ENCODE data around the gene ITCH. TPM values are rescaled to one million over a fixed set of nuclear protein-coding genes. Genes with fewer than 3 reads are reported as not detected.
"Not testable (repeated sequence)": the region's sequence is repeated elsewhere in the genome, so short reads cannot be mapped to it uniquely, and the experiment has no call there.

The ITCH gene
- total RNA-seq, 6 experiments from 2014 or later = 55.0 to 63.3 (median 59.1) TPM

DNA sequence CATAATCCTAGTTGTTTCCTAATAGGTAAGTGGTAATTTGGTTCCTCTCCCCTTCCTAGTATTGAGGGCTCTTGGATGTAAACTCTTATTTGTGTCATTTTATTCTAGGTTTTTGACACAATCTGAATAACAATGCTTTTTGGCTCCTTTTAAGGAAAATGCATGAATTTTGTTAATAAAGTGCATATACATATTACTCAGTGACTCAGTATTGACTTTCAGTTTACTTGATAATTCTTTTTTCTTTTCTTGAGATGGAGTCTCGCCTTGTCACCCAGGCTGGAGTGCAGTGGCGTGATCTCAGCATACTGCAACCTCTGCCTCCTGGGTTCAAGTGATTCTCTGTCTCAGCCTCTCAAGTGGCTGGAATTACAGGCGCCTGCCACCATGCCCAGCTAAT lies 19.1 kb downstream of the ITCH start:
- Mint-ChIP-seq H3K27ac (no peak overlapping the region), H3K4me3 (no peak overlapping the region)
- TF ChIP-seq, protein P1, sequence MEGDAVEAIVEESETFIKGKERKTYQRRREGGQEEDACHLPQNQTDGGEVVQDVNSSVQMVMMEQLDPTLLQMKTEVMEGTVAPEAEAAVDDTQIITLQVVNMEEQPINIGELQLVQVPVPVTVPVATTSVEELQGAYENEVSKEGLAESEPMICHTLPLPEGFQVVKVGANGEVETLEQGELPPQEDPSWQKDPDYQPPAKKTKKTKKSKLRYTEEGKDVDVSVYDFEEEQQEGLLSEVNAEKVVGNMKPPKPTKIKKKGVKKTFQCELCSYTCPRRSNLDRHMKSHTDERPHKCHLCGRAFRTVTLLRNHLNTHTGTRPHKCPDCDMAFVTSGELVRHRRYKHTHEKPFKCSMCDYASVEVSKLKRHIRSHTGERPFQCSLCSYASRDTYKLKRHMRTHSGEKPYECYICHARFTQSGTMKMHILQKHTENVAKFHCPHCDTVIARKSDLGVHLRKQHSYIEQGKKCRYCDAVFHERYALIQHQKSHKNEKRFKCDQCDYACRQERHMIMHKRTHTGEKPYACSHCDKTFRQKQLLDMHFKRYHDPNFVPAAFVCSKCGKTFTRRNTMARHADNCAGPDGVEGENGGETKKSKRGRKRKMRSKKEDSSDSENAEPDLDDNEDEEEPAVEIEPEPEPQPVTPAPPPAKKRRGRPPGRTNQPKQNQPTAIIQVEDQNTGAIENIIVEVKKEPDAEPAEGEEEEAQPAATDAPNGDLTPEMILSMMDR (IDR thresholded peaks at IDR 0.05) = no peak

DNA sequence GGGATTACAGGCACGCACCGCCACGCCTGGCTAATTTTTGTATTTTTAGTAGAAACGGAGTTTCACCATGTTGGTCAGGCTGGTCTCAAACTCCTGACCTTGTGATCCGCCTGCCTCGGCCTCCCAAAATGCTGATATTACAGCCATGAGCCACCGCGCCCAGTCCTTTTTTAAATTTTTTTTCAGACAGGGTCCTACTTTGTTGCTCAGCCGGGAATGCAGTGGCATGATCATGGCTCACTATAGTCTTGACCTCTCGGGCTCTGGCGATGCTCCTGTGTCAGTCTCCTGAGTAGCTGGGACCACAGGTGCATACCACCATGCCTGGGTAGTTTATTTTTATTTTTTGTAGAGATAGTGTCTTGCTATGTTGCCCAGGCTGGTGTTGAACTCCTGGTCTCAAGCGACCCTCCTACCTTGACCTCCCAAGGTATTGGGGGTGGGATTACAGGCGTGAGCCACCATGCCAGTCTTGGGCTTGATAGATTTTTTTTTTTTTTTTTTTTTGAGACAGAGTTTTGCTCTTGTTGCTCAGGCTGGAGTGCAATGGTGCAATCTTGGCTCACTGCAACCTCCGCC lies 19.9 kb downstream of the ITCH start:
- not testable (repeated sequence) for H3K9me3 Mint-ChIP-seq; H3K27ac Mint-ChIP-seq; DNase-seq; H3K36me3 Mint-ChIP-seq (ENCODE audit: low read depth); H3K27me3 Mint-ChIP-seq (ENCODE audit: insufficient read depth); H3K4me3 Mint-ChIP-seq
- H3K4me1 Mint-ChIP-seq (ENCODE audit: low read depth) = peaks cover 32% of the 10 kb centered on the region

More for the DNA sequence above, 19.1 kb downstream of the ITCH start:
- no peak for DNase-seq
- Mint-ChIP-seq H3K9me3 (no peaks in the 10 kb centered on the region), H3K36me3 (ENCODE audit: low read depth) (no peaks in the 10 kb centered on the region; the same call in 1 of the 2 replicates), H3K27me3 (ENCODE audit: insufficient read depth) (no peaks in the 10 kb centered on the region), H3K4me1 (ENCODE audit: low read depth) (peaks cover 31% of the 10 kb centered on the region)

DNA sequence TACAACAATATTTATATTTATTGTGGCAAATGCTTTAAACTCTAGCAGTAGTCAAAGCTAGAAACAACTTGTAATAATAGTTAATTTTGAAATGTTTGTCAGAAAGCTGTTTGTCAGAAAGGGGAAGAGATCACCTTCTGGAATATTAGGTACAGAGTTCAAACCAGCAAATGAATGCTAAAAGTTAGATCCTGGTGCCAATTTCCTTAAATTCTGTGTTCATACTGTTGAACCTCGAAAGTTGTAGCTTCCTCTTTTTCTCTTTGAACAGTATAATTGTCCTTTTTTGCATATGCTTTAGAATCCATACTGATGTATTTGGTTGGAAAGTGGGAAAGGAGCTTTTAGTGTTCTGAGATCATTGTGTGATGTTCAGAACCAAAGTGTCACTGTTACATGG lies 22.4 kb downstream of the ITCH start:
- no peak for DNase-seq
- Mint-ChIP-seq H3K36me3 (ENCODE audit: low read depth) (peaks cover 6% of the 10 kb centered on the region), H3K4me1 (ENCODE audit: low read depth) (peaks cover 43% of the 10 kb centered on the region), H3K27ac (peak overlapping the region; percentile 25; the same call in 1 of the 2 replicates), H3K4me3 (no peak overlapping the region), H3K27me3 (ENCODE audit: insufficient read depth) (no peaks in the 10 kb centered on the region), H3K9me3 (no peaks in the 10 kb centered on the region)
- TF ChIP-seq, protein P1 (IDR thresholded peaks at IDR 0.05) = no peak

DNA sequence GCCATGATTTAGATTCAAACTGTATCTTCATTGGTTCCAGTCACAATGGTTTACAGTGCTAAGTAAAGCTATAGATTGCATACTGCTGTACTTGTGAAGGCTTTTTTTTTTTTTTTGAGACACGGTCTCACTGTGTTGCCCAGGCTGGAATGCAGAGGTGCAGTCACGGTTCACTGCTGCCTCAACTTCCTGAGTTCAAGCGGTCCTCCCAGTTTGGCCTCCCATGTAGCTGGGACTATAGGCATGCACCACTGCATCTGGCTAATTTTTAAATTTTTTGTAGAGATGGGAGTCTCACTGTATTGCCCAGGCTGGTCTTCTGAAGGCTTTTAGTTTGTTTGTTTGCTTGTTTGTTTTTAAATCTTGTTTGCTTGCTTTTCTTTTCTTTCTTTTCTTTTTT lies 24.9 kb downstream of the ITCH start:
- Mint-ChIP-seq H3K36me3 (ENCODE audit: low read depth) (peaks cover 9% of the 10 kb centered on the region), H3K27ac (peak overlapping the region; percentile 68), H3K9me3 (no peaks in the 10 kb centered on the region), H3K4me1 (ENCODE audit: low read depth) (peaks cover 61% of the 10 kb centered on the region), H3K27me3 (ENCODE audit: insufficient read depth) (no peaks in the 10 kb centered on the region), H3K4me3 (peak overlapping the region; percentile 32; the same call in 1 of the 2 replicates)
- TF ChIP-seq, protein P1 (IDR thresholded peaks at IDR 0.05) = no peak
- no peak for DNase-seq

DNA sequence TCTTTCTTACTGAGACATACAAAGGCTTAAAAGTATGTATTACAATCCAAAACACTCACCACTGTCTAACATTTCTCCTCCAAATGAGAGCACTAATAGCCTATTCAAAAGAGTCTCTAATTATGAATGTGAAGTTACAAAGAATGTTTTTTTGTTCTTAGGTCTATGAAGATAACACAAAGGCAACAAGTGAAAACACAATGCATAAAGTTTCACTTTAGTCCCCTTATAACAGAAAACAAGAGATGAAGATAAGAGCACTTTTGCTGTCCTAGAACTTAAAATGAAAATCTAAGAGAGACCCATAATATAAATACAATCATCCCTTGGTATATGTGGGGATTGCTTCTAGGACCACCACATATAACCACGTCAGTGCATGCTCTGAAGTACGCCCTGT lies 25.6 kb downstream of the ITCH start:
- Mint-ChIP-seq H3K4me1 (ENCODE audit: low read depth) (peaks cover 66% of the 10 kb centered on the region), H3K4me3 (peak overlapping the region; percentile 32), H3K27me3 (ENCODE audit: insufficient read depth) (no peaks in the 10 kb centered on the region), H3K36me3 (ENCODE audit: low read depth) (peaks cover 16% of the 10 kb centered on the region), H3K9me3 (no peaks in the 10 kb centered on the region), H3K27ac (peak overlapping the region; percentile 68)
- no peak for DNase-seq
- TF ChIP-seq, protein P1 (IDR thresholded peaks at IDR 0.05) = no peak

DNA sequence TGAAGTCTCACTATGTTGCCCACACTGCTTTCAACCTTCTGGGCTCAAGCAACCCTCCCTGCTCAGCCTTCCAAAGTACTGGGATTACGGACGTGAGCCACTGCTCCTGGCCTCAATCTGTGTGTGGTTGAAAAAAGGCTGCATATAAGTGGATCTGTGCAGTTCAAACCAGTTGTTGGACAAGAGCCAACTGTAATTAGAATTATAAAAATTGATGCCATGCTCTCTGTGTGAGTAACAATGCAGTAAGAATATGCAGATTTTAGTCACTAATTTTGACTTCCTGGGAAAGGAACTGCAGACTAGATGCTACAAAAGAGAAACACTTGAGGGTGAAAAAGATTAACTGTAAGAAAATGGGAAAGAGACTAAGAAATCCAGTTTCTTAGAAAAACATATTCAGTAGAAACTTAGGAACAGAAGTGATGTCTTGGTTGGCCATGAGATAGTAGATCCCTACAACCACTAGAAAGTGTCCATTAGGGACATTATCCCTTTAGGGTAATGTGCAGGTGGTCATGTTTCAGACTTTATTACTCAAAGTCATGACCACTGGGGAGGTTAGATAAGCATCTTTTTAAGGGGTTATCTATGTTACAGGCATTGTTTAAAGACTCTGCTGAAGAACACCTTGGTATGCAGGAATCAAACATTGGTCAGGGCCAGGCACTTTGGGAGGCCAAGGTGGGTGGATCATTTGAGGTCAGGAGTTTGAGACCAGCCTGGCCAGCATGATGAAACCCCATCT lies 26.3 kb downstream of the ITCH start:
- Mint-ChIP-seq H3K4me1 (ENCODE audit: low read depth) (peaks cover 66% of the 10 kb centered on the region), H3K27ac (peak overlapping the region; percentile 68), H3K9me3 (no peaks in the 10 kb centered on the region), H3K27me3 (ENCODE audit: insufficient read depth) (no peaks in the 10 kb centered on the region), H3K36me3 (ENCODE audit: low read depth) (peaks cover 20% of the 10 kb centered on the region), H3K4me3 (peak overlapping the region; percentile 16; the same call in 1 of the 2 replicates)
- TF ChIP-seq, protein P1 (IDR thresholded peaks at IDR 0.05) = no peak
- DNase-seq = peak; percentile 29
